Left ventricle myocardium inferior (tissue), 1 donor: ENCODE measurements around the gene KIAA1217. TPM values are rescaled to one million over a fixed set of nuclear protein-coding genes. Genes with fewer than 3 reads are reported as not detected.
"Not testable (repeated sequence)": the region's sequence is repeated elsewhere in the genome, so short reads cannot be mapped to it uniquely, and the experiment has no call there.

ENCODE experiments used
- DNase-seq: peaks from one replicate; pipeline ENCODE4 v3.0.0-alpha.2; 2020
- H3K27ac ChIP-seq: fragments of 200-600 bp; replicated peaks from 2 replicates; pipeline ENCODE4 v1.8.0; 2021
- H3K27me3 ChIP-seq: fragments of 200-600 bp; 2 replicates; pipeline ENCODE4 v1.8.0; 2021; ENCODE audit warnings: low read depth
- H3K36me3 ChIP-seq: fragments of 200-600 bp; 2 replicates; pipeline ENCODE4 v1.8.0; 2021
- H3K4me1 ChIP-seq: fragments of 200-600 bp; 2 replicates; pipeline ENCODE4 v1.8.0; 2021
- H3K4me3 ChIP-seq: fragments of 200-600 bp; 2 replicates; pipeline ENCODE4 v1.8.0; 2021; ENCODE audit warnings: mild to moderate bottlenecking, moderate library complexity
- H3K9me3 ChIP-seq: fragments of 200-600 bp; replicated peaks from 2 replicates; pipeline ENCODE4 v1.8.0; 2021
- intact Hi-C: fragments of 100-400 bp; cut with micrococcal nuclease; formaldehyde crosslinking; loops from one replicate; pipeline ENCODE4 v1.11.0; 2022
- total RNA-seq: library from RNA; stranded (reverse); fragmentation: NEBNext Ultra II Directional; extraction: Animal tissue kit (Norgen Biotek cat#: 25700); gene quantifications from one replicate; pipeline ENCODE4 v1.2.1, GENCODE V29; 2021
- TF ChIP-seq, protein P1 (sequence below): fragments of 200-600 bp; IDR thresholded peaks from 2 replicates; pipeline ENCODE4 v1.8.0; 2021; ENCODE audit warnings: antibody characterized with exemption, mild to moderate bottlenecking, borderline replicate concordance
- donor health status: DM: no; HTN: yes; CAD: no; lungs with severe emphysema.

Gene KIAA1217
- total RNA-seq, 1 donor from 2014 or later: 30.2 TPM

DNA sequence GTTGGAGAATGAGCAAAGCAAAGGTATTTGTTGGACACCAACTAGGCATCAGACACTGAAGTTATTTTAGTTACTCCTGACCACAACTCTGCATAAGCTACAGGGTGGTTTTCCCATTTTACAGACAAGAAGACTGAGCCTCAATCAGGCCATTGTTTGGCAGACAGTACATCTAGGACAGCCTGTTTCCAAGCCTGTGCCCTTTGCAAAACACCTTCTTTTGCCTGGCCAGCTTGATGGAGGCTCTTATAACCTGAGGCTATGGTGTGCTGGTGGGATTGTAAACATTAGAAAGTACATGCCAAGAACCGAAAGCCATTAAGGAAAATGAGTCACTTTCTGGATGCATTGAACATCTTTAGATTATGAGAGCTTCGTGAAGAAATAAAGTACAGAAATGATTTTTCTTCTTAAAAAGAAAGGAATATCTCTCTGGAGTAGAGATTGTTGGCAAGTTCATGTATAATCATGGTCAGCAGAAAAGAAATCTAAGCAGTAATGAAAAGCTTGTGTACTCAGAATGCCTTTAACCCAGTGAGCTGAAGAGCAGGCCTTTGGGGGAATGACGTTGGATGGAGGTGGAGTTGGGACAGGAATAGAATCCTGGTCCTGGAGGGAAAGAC lies 140.6 kb downstream of the KIAA1217 start:
- H3K4me3 ChIP-seq: no peak overlapping the region
- TF ChIP-seq, protein P1, sequence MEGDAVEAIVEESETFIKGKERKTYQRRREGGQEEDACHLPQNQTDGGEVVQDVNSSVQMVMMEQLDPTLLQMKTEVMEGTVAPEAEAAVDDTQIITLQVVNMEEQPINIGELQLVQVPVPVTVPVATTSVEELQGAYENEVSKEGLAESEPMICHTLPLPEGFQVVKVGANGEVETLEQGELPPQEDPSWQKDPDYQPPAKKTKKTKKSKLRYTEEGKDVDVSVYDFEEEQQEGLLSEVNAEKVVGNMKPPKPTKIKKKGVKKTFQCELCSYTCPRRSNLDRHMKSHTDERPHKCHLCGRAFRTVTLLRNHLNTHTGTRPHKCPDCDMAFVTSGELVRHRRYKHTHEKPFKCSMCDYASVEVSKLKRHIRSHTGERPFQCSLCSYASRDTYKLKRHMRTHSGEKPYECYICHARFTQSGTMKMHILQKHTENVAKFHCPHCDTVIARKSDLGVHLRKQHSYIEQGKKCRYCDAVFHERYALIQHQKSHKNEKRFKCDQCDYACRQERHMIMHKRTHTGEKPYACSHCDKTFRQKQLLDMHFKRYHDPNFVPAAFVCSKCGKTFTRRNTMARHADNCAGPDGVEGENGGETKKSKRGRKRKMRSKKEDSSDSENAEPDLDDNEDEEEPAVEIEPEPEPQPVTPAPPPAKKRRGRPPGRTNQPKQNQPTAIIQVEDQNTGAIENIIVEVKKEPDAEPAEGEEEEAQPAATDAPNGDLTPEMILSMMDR: no peak
- H3K27ac ChIP-seq: peak overlapping the region; percentile 46
- intact Hi-C loops: no loop called here
- peaks cover 65% of the 10 kb centered on the region for H3K4me1 ChIP-seq
- H3K27me3 ChIP-seq: no peaks in the 10 kb centered on the region
- H3K36me3 ChIP-seq: no peaks in the 10 kb centered on the region
- DNase-seq: no peak
- H3K9me3 ChIP-seq: no peaks in the 10 kb centered on the region

DNA sequence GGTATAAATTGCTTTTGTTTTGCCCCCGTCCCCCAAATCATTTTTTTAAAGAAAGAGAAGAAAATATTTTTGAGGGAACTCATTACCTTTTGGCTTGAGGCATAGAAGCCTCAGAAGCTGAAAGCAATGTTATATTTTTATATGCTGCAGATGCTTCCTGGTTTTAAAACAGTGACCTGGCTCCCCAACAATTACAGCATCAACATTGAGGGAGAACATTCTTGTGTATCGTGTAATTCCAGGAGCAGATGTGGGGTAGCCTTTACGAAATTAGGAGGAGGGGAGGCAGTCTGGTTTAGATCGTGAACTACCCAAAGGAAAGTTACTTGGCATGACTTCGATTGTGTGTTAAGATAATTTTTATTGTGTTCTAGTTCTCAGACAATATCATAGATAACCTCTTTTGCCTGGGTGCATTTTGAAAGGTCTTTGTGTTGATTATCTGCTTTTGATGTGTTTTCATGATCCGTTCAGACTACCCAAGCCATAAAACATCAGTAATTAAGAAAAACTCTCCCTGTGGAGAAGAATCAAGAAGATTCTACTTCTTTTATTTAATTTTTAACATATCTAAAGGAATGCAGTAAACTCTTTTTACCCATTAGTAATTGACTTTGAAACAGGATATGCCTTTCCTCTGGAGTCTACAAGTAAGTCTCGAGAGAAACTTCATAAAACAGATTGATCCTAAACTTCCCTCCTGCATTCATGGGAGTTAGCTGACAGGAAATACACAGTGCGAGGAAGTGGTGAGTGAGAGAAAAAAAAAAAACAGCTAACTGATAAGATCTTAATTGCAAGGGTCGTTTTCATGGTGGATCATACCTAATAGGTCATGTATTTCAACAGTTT lies 141.4 kb downstream of the KIAA1217 start:
- Histone ChIP-seq H3K9me3 (no peaks in the 10 kb centered on the region), H3K27ac (peak overlapping the region; percentile 46), H3K27me3 (no peaks in the 10 kb centered on the region), H3K4me3 (no peak overlapping the region), H3K36me3 (no peaks in the 10 kb centered on the region), H3K4me1 (peaks cover 65% of the 10 kb centered on the region)
- intact Hi-C loops: no loop called here
- DNase-seq: no peak
- TF ChIP-seq, protein P1: no peak

DNA sequence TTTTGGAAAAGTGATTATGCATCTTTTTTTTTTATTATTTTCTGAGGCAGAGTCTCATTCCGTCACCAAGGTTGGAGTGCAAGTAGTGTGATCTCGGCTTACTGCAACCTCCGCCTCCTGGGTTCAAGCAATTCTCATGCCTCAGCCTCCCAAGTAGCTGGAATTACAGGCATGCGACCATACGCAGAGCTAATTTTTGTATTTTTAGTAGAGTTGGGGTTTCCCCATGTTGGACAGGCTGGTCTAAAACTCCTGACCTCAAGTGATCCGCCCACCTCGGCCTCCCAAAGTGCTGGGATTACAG lies 141.9 kb downstream of the KIAA1217 start:
- not testable (repeated sequence) for DNase-seq
- peaks cover 63% of the 10 kb centered on the region for H3K4me1 ChIP-seq

DNA sequence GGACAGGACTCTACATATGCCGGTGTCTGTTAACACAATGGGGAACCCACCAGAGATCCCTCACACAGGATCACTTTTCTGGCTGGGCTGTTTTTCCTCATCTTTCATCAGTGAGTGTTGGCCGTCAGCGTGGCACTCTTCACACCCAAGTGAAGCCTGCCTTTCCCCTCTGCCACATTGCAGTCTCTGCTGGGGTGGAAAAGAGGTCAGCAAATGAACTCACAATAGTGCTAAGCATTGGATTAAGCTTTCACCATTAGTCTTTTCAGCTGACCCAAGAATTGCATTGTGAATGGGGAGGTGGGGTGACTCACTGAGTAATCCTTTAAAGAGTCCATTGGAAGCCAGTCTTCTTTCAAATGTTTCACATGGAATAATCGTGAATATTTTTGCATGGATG lies 143.0 kb downstream of the KIAA1217 start:
- no peak for DNase-seq
- H3K36me3 ChIP-seq: no peaks in the 10 kb centered on the region
- H3K27ac ChIP-seq: no peak overlapping the region
- H3K4me1 ChIP-seq: peaks cover 63% of the 10 kb centered on the region
- no peaks in the 10 kb centered on the region for H3K9me3 ChIP-seq
- no peaks in the 10 kb centered on the region for H3K27me3 ChIP-seq
- H3K4me3 ChIP-seq: no peak overlapping the region
- TF ChIP-seq, protein P1: no peak
- intact Hi-C loops: no loop called here

More for the DNA sequence above, 141.9 kb downstream of the KIAA1217 start:
- H3K4me3 ChIP-seq, H3K27me3 ChIP-seq, H3K36me3 ChIP-seq, H3K9me3 ChIP-seq, intact Hi-C loops: not testable (repeated sequence)
- H3K27ac ChIP-seq: peak overlapping the region; percentile 16

DNA sequence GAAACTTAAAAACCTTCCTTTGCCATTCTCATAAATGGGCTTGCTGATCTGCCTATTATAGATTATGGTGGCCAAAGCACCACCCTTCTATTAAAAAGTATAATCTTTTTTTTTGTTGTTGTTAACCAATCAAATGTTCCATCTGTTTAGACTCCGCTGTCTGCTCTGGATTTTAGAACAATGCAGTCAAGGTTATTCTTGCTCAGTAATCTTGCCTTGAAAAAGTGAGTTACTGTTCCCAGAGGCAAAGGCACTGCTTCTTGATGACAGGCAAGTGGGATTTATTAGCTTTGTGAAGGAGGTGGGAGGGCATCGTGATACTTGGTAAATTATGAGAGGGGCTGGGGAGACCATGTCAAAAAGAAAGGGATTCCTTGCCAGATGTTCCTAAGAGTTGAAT lies 143.5 kb downstream of the KIAA1217 start:
- no peaks in the 10 kb centered on the region for H3K36me3 ChIP-seq
- no peaks in the 10 kb centered on the region for H3K27me3 ChIP-seq
- no peak overlapping the region for H3K27ac ChIP-seq
- H3K4me3 ChIP-seq: no peak overlapping the region
- H3K9me3 ChIP-seq: no peaks in the 10 kb centered on the region
- no peak for DNase-seq
- TF ChIP-seq, protein P1: no peak
- intact Hi-C loops: no loop called here
- H3K4me1 ChIP-seq: peaks cover 66% of the 10 kb centered on the region

DNA sequence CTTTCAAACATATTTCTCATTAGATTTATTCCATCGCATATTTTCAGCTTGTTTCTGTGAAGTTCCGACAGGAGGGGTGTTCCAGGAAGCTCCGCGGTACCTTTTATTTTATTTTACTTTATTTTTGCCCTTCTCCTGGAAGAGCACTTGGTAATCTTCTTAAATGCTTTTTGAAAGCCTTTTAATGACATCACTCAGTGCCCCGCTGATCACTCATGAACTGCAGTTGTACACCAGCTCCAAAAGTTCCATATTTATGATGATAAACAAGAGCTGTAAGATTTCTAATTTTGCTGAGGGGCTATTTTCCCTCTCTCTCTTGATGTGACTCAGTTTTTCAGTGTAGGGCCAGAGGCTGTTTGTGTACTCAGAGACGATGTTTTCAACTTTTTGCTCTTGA lies 144.4 kb downstream of the KIAA1217 start:
- no peak overlapping the region for H3K4me3 ChIP-seq
- no peak for DNase-seq
- no peaks in the 10 kb centered on the region for H3K36me3 ChIP-seq
- intact Hi-C loops: no loop called here
- H3K4me1 ChIP-seq: peaks cover 75% of the 10 kb centered on the region
- TF ChIP-seq, protein P1: no peak
- no peaks in the 10 kb centered on the region for H3K27me3 ChIP-seq
- H3K27ac ChIP-seq: no peak overlapping the region
- H3K9me3 ChIP-seq: no peaks in the 10 kb centered on the region
